ENCODE measurements around the gene TJP1.

Gene TJP1

DNA sequence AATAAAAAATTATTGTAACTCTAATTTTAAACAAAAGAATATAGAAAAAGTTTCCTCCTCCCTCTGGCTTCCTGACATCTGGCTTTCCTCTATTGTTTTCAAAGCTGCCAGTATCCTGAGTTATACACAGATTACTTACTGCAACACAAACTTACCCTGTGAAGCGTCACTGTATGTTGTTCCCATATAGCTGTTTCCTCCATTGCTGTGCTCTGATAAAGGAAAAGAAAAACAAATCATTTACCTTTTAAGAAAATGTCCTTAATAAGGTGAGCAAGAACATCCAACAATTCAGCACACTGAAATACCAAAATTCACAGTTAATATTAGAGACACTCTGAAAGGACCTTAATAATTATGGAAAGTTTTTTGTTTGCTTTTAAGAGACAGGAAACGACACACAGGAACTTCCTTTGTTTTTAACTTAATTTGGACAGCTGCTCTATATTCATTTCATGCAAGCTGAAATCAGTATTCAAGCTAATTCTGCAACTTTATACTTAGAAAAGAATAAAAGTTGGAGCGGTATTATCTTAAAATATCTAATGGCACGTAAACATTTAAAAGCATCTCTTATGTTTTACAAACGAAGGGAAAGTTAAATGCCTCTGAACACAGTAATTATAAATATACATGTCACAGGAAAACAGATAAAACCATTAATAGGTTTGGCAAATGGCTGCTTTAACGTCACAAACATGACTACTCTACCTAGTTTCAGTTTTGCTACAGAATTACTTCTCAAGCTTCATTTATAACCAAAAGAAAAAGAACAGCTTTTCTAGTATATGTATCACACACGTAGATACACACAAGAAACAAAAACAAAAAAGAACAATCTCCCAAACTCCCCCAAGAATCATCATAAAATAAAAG lies 21.5 kb downstream of the TJP1 start (continued):
- TF ChIP-seq, protein P1, sequence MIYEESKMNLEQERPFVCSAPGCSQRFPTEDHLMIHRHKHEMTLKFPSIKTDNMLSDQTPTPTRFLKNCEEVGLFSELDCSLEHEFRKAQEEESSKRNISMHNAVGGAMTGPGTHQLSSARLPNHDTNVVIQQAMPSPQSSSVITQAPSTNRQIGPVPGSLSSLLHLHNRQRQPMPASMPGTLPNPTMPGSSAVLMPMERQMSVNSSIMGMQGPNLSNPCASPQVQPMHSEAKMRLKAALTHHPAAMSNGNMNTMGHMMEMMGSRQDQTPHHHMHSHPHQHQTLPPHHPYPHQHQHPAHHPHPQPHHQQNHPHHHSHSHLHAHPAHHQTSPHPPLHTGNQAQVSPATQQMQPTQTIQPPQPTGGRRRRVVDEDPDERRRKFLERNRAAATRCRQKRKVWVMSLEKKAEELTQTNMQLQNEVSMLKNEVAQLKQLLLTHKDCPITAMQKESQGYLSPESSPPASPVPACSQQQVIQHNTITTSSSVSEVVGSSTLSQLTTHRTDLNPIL (CRISPR knock-in tag; IDR thresholded peaks at IDR 0.05; ENCODE audit: low read depth): no peak
- TF ChIP-seq GLIS3 (CRISPR knock-in tag; IDR thresholded peaks at IDR 0.05): no peak
- no peak for TF ChIP-seq ISL1 (CRISPR knock-in tag; IDR thresholded peaks at IDR 0.05)

DNA sequence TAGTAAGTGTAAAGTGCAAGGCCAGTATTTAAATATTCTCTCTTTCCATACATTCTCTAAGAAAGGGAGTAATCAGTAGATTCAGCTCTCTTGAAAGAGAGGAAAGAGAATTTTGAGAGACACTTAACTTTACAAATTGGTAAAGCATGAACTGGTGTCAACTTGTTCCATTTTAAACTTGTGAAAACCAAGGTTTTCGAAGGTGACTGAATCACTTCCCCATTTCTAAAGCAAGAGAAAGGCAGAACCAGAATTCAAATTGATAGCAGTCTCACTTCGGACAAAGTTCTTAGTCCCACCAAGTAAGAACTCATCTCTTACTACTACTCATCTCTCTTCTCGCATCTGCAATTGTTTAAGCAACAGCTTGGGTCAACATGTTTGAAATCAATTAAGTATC lies 22.4 kb downstream of the TJP1 start:
- TF ChIP-seq, protein P2, sequence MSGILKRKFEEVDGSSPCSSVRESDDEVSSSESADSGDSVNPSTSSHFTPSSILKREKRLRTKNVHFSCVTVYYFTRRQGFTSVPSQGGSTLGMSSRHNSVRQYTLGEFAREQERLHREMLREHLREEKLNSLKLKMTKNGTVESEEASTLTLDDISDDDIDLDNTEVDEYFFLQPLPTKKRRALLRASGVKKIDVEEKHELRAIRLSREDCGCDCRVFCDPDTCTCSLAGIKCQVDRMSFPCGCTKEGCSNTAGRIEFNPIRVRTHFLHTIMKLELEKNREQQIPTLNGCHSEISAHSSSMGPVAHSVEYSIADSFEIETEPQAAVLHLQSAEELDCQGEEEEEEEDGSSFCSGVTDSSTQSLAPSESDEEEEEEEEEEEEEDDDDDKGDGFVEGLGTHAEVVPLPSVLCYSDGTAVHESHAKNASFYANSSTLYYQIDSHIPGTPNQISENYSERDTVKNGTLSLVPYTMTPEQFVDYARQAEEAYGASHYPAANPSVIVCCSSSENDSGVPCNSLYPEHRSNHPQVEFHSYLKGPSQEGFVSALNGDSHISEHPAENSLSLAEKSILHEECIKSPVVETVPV (CRISPR knock-in tag; IDR thresholded peaks at IDR 0.05): no peak
- TF ChIP-seq ESRRG (CRISPR knock-in tag; IDR thresholded peaks at IDR 0.05) (no peak), BACH2 (CRISPR knock-in tag; IDR thresholded peaks at IDR 0.05; ENCODE audit: borderline replicate concordance) (no peak), ZC3H10 (CRISPR knock-in tag; IDR thresholded peaks at IDR 0.05) (no peak), GLIS3 (CRISPR knock-in tag; IDR thresholded peaks at IDR 0.05) (no peak), ZFP3 (CRISPR knock-in tag; IDR thresholded peaks at IDR 0.05) (no peak), OSR1 (CRISPR knock-in tag; IDR thresholded peaks at IDR 0.05) (no peak), ISL1 (CRISPR knock-in tag; IDR thresholded peaks at IDR 0.05) (no peak), SNAI2 (CRISPR knock-in tag; IDR thresholded peaks at IDR 0.05) (no peak), TOX (CRISPR knock-in tag; IDR thresholded peaks at IDR 0.05; ENCODE audit: borderline replicate concordance) (no peak)
- TF ChIP-seq, protein P3, sequence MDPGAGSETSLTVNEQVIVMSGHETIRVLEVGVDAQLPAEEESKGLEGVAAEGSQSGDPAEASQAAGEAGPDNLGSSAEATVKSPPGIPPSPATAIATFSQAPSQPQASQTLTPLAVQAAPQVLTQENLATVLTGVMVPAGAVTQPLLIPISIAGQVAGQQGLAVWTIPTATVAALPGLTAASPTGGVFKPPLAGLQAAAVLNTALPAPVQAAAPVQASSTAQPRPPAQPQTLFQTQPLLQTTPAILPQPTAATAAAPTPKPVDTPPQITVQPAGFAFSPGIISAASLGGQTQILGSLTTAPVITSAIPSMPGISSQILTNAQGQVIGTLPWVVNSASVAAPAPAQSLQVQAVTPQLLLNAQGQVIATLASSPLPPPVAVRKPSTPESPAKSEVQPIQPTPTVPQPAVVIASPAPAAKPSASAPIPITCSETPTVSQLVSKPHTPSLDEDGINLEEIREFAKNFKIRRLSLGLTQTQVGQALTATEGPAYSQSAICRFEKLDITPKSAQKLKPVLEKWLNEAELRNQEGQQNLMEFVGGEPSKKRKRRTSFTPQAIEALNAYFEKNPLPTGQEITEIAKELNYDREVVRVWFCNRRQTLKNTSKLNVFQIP (CRISPR knock-in tag; IDR thresholded peaks at IDR 0.05; ENCODE audit: borderline replicate concordance, low read depth): no peak
- TF ChIP-seq, protein P1 (CRISPR knock-in tag; IDR thresholded peaks at IDR 0.05; ENCODE audit: low read depth): no peak
- TF ChIP-seq, protein P4, sequence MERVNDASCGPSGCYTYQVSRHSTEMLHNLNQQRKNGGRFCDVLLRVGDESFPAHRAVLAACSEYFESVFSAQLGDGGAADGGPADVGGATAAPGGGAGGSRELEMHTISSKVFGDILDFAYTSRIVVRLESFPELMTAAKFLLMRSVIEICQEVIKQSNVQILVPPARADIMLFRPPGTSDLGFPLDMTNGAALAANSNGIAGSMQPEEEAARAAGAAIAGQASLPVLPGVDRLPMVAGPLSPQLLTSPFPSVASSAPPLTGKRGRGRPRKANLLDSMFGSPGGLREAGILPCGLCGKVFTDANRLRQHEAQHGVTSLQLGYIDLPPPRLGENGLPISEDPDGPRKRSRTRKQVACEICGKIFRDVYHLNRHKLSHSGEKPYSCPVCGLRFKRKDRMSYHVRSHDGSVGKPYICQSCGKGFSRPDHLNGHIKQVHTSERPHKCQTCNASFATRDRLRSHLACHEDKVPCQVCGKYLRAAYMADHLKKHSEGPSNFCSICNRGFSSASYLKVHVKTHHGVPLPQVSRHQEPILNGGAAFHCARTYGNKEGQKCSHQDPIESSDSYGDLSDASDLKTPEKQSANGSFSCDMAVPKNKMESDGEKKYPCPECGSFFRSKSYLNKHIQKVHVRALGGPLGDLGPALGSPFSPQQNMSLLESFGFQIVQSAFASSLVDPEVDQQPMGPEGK (CRISPR knock-in tag; IDR thresholded peaks at IDR 0.05; ENCODE audit: borderline replicate concordance): no peak
- ATAC-seq: no peak

DNA sequence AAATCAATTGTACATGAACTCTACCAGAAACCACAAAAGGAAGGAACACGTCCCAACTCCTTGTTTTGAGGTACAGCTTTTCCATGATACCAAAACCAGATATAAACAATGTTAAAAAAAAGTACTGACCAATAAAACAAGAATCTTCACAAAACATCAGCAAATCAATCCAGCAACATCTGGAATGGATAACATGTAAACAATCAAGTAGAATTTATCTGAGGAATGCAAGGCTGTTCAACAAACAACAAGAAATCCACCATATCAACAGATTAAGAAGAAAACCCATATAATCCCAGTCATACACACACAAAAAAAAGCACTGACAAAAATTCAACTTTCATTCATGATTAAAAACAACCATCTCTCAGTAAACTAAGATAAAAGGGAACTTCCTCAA lies 26.7 kb downstream of the TJP1 start:
- TF ChIP-seq PPARA (CRISPR knock-in tag; IDR thresholded peaks at IDR 0.05; ENCODE audit: borderline replicate concordance): no peak
- TF ChIP-seq ZFP30 (CRISPR knock-in tag; IDR thresholded peaks at IDR 0.05): no peak
- TF ChIP-seq, protein P4 (CRISPR knock-in tag; IDR thresholded peaks at IDR 0.05; ENCODE audit: borderline replicate concordance): no peak
- TF ChIP-seq ZNF565 (CRISPR knock-in tag; conservative IDR thresholded peaks at IDR 0.05; ENCODE audit: low read depth): no peak
- TF ChIP-seq ZNF8 (CRISPR knock-in tag; IDR thresholded peaks at IDR 0.05): no peak
- TF ChIP-seq RARB (CRISPR knock-in tag; IDR thresholded peaks at IDR 0.05): no peak
- TF ChIP-seq, protein P3 (CRISPR knock-in tag; IDR thresholded peaks at IDR 0.05; ENCODE audit: borderline replicate concordance, low read depth): no peak
- no peak for TF ChIP-seq TCF4 (CRISPR knock-in tag; IDR thresholded peaks at IDR 0.05; ENCODE audit: borderline replicate concordance)
- no peak for TF ChIP-seq ZFP3 (CRISPR knock-in tag; IDR thresholded peaks at IDR 0.05)
- no peak for TF ChIP-seq ISL1 (CRISPR knock-in tag; IDR thresholded peaks at IDR 0.05)
- TF ChIP-seq SNAI2 (CRISPR knock-in tag; IDR thresholded peaks at IDR 0.05): no peak
- TF ChIP-seq ZNF70 (CRISPR knock-in tag; IDR thresholded peaks at IDR 0.05): no peak
- TF ChIP-seq, protein P1 (CRISPR knock-in tag; IDR thresholded peaks at IDR 0.05; ENCODE audit: low read depth): no peak
- TF ChIP-seq GLIS3 (CRISPR knock-in tag; IDR thresholded peaks at IDR 0.05): no peak
- TF ChIP-seq OSR1 (CRISPR knock-in tag; IDR thresholded peaks at IDR 0.05): no peak
- TF ChIP-seq ZC3H10 (CRISPR knock-in tag; IDR thresholded peaks at IDR 0.05): no peak
- TF ChIP-seq, protein P2 (CRISPR knock-in tag; IDR thresholded peaks at IDR 0.05): no peak
- ATAC-seq: no peak
